ENCODE data around the gene ZKSCAN7. TPM values are rescaled to one million over a fixed set of nuclear protein-coding genes. Genes with fewer than 3 reads are reported as not detected.
"Not testable (repeated sequence)": the region's sequence is repeated elsewhere in the genome, so short reads cannot be mapped to it uniquely, and the experiment has no call there.

Gene ZKSCAN7
- total and polyA plus RNA-seq, 7 donors, result 0.59 to 2.1 (median 0.99) TPM

DNA sequence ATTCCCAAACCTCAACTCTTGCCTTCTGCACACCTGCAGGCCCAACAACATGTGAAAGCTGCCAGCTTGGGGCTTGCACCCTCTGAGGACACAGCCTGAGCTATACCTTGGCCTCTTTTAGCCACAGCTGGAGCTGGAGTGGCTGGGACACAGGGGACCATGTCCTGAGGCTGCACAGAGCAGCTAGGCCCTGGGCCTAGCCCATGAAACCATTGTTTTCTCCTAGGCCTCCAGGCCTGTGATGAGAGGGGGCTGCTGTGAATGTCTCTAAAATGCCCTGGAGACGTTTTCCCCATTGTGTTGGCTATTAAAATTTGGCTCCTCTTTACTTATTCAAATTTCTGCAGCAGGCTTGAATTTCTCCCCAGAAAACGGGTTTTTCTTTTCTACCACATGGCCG lies 7.2 kb downstream of the ZKSCAN7 start:
- no peak for ATAC-seq
- Histone ChIP-seq H3K36me3 (ENCODE audit: insufficient read depth in 1 of 2, low read depth in 1 of 2) (peaks cover 0 to 9% of the 10 kb centered on the region in 2 donors), H3K27ac (no peak overlapping the region), H3K4me3 (no peak overlapping the region), H3K4me1 (no peaks in the 10 kb centered on the region), H3K27me3 (ENCODE audit: insufficient read depth in 3 of 3, low read length in 2 of 3) (no peaks in the 10 kb centered on the region), H3K9me3 (no peaks in the 10 kb centered on the region)
- TF ChIP-seq, protein P1, sequence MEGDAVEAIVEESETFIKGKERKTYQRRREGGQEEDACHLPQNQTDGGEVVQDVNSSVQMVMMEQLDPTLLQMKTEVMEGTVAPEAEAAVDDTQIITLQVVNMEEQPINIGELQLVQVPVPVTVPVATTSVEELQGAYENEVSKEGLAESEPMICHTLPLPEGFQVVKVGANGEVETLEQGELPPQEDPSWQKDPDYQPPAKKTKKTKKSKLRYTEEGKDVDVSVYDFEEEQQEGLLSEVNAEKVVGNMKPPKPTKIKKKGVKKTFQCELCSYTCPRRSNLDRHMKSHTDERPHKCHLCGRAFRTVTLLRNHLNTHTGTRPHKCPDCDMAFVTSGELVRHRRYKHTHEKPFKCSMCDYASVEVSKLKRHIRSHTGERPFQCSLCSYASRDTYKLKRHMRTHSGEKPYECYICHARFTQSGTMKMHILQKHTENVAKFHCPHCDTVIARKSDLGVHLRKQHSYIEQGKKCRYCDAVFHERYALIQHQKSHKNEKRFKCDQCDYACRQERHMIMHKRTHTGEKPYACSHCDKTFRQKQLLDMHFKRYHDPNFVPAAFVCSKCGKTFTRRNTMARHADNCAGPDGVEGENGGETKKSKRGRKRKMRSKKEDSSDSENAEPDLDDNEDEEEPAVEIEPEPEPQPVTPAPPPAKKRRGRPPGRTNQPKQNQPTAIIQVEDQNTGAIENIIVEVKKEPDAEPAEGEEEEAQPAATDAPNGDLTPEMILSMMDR (IDR thresholded peaks at IDR 0.05), result no peak
- no peak for DNase-seq
- intact Hi-C loops (cut with DNase I), result no loop called here
- 94 to 98% (median 97%) methylated on average over 3 of the region's 3 CpGs for WGBS, 3 donors

DNA sequence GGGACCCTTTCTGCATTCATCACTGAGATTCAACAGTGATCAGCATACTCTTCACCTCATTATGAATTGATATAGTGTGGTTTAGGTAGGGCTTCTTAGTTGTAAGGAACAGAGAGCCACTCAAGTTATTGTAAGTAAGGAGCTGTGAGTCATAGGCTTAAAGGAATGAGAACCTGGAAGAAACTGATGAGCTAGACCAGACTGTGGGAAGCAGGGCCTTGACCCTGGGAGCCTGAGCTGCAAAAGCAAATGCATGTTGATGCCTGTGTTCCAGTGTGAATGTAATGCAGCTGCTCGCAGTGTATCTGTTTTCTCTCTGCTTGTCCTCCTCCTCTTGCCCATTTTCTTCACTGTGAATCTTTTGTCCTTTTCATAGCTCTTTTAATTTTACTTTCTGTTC lies 13.6 kb downstream of the ZKSCAN7 start:
- no peak for DNase-seq
- Histone ChIP-seq H3K4me3 (no peak overlapping the region), H3K9me3 (peaks cover 35% of the 10 kb centered on the region), H3K36me3 (ENCODE audit: insufficient read depth in 1 of 2, low read depth in 1 of 2) (peaks cover 26 to 34% of the 10 kb centered on the region in 2 donors), H3K27me3 (ENCODE audit: insufficient read depth in 3 of 3, low read length in 2 of 3) (no peaks in the 10 kb centered on the region), H3K4me1 (no peaks in the 10 kb centered on the region), H3K27ac (no peak overlapping the region)
- WGBS, 3 donors, result 90 to 100% (median 97%) methylated on average over 1 of the region's 1 CpG
- intact Hi-C loops (cut with DNase I), result no loop called here
- no peak for ATAC-seq
- TF ChIP-seq, protein P1 (IDR thresholded peaks at IDR 0.05), result no peak

DNA sequence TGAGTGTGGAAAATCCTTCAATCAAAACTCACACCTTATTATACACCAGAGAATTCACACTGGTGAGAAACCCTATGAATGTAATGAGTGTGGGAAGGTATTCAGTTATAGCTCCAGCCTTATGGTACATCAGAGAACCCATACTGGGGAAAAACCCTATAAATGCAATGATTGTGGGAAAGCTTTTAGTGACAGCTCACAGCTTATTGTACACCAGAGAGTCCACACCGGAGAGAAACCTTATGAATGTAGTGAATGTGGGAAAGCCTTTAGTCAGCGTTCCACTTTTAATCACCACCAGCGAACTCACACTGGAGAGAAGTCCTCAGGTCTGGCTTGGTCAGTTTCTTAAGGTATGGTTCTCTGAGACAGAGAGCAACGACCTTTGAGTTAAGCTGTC lies 16.0 kb downstream of the ZKSCAN7 start:
- no peak for ATAC-seq
- Histone ChIP-seq H3K4me3 (no peak overlapping the region), H3K4me1 (no peaks in the 10 kb centered on the region), H3K36me3 (ENCODE audit: insufficient read depth in 1 of 2, low read depth in 1 of 2) (peaks cover 26 to 34% of the 10 kb centered on the region in 2 donors), H3K27ac (no peak overlapping the region), H3K9me3 (peaks cover 35% of the 10 kb centered on the region), H3K27me3 (ENCODE audit: insufficient read depth in 3 of 3, low read length in 2 of 3) (no peaks in the 10 kb centered on the region)
- TF ChIP-seq, protein P1 (IDR thresholded peaks at IDR 0.05), result no peak
- 87 to 96% (median 96%) methylated on average over 4 of the region's 4 CpGs for WGBS, 3 donors
- DNase-seq, result no peak
- intact Hi-C loops (cut with DNase I), result no loop called here

DNA sequence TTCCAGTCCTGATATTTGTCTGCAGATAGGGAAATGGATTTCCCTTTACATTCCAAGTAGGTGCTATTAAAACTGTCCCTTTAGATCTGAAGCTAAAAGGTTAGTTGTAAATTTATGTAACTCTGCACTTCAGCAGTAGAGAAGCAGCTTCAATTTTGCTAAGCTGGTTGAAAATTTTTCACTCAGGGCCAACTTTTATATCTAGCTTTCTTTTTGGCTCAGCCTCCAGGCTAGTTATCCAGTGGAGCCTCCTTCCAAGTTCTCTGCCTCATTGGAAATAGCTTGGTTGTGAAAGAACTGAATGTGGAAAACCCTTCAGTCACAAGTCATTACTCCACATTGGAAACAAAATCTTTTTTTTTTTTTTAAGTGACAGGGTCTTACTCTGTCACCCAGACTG lies 21.6 kb downstream of the ZKSCAN7 start:
- Histone ChIP-seq H3K4me3 (no peak overlapping the region), H3K4me1 (no peaks in the 10 kb centered on the region), H3K27me3 (ENCODE audit: insufficient read depth in 3 of 3, low read length in 2 of 3) (no peaks in the 10 kb centered on the region), H3K9me3 (peaks cover 4% of the 10 kb centered on the region), H3K27ac (no peak overlapping the region), H3K36me3 (ENCODE audit: insufficient read depth in 1 of 2, low read depth in 1 of 2) (no peaks in the 10 kb centered on the region)
- intact Hi-C loops (cut with DNase I), result no loop called here
- ATAC-seq (no peak), DNase-seq (no peak)
- TF ChIP-seq, protein P1 (IDR thresholded peaks at IDR 0.05), result no peak

DNA sequence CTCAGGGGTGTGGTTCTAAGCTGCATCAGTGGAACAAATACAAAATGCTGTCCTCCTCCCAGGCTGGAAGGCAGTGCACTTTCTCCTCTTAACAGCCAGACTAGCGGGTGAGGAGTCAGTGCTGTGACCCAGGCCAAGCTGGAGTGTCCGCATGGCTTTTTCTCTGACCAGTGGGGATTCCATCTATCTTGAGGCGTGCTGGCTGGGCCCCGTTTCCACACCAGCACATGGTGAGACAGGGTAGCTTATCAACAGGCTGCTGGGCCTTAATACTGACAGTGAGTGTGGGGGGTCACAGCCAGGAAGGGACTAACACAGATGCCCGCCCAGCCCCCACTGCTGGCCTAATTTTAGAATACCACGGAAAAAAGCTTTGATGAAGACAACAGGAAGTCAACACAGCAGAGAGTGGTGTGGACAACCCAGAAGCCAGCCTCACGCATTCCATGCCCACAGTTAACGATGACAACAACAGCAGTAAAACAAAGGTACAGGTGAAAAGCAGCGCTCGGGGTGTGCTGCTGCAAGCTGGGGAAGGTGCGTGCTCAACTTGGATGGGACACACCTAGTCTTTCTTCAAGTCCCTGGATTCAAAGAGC lies 22.5 kb downstream of the ZKSCAN7 start:
- H3K27ac ChIP-seq; H3K4me3 ChIP-seq; intact Hi-C loops (cut with DNase I); H3K27me3 ChIP-seq (ENCODE audit: insufficient read depth in 3 of 3, low read length in 2 of 3); H3K4me1 ChIP-seq; DNase-seq; ATAC-seq; H3K36me3 ChIP-seq (ENCODE audit: insufficient read depth in 1 of 2, low read depth in 1 of 2); H3K9me3 ChIP-seq: not testable (repeated sequence)
- WGBS, 3 donors, result 86 to 89% (median 88%) methylated on average over 11 of the region's 11 CpGs

DNA sequence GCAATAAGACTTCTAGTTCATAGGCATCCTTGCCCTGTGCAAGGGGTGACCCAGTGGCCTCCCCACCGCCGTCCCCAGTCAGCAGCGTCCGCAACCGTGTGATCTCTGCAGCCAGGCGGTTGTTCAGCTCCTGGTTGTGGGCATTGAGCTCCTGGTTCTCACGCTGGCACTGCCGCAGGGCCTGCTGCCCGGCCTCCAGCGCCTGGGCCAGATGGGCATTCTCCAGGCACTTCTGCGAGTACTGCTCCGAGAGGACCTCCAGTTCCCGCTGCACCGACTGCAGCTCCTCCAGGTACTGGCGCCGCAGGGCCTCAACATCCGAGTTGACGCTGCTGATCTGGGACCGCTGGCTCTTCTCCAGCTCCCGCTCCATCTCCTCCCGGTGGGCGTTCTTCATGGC lies 23.3 kb downstream of the ZKSCAN7 start:
- ATAC-seq; DNase-seq; H3K27me3 ChIP-seq (ENCODE audit: insufficient read depth in 3 of 3, low read length in 2 of 3); H3K4me1 ChIP-seq; H3K9me3 ChIP-seq; H3K27ac ChIP-seq; H3K36me3 ChIP-seq (ENCODE audit: insufficient read depth in 1 of 2, low read depth in 1 of 2); H3K4me3 ChIP-seq; intact Hi-C loops (cut with DNase I): not testable (repeated sequence)
- 97% methylated on average over 22 of the region's 22 CpGs for WGBS, 3 donors

DNA sequence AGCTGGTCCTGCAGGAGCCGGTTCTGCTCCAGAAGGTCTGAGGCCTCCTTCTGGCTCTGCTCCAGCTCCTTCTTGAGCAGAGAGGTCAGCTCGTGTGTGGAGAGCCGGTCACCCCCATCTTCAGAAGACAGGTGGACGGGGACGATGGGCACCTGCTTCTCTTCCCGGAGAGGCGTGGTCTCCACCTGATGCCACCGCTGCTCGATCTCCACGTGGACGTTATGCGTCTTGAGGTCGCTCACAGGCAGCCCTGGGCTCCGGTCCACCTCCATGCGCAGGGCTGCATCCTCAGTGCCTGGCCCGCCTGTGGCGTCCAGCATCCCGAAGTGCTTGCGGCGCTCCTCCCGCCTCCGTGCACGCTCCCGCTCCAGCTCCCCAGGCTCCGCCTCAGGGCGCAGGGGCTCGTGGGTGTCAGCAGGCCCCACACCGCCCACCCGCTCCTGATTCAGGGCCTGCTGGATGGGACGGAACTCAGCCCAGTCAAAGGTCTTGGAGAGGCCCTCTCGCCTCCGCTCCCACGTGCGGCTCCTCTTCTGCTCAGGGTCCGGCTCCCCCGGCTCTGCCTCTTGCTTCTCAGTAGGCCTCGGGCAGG lies 24.0 kb downstream of the ZKSCAN7 start:
- H3K27ac ChIP-seq; ATAC-seq; intact Hi-C loops (cut with DNase I); H3K9me3 ChIP-seq; DNase-seq; H3K36me3 ChIP-seq (ENCODE audit: insufficient read depth in 1 of 2, low read depth in 1 of 2); H3K4me1 ChIP-seq; H3K27me3 ChIP-seq (ENCODE audit: insufficient read depth in 3 of 3, low read length in 2 of 3); H3K4me3 ChIP-seq: not testable (repeated sequence)
- WGBS, 3 donors, result 95 to 96% (median 95%) methylated on average over 34 to 37 of the region's 37 CpGs

DNA sequence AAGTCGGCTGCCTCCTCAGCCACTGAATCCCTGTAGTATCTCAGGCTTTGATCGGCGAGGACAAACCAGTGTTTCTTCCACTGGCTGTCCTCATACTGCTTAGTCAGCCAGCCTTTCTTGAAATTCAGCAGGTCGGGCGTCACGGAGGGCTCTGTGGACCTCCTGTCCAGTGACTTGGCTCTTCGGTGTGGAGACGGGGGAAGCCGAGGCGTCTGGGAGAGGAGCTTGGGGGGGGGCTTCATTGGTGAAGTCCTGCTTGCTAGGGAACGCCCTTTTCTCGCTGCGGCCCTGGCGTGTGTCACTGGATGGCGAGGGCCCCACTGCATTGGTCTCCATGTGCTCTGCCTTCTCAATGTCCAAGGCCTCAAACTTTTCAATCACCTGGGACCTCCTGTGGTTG lies 24.8 kb downstream of the ZKSCAN7 start:
- not testable (repeated sequence) for H3K9me3 ChIP-seq; H3K27ac ChIP-seq; H3K36me3 ChIP-seq (ENCODE audit: insufficient read depth in 1 of 2, low read depth in 1 of 2); DNase-seq; ATAC-seq; H3K4me3 ChIP-seq; H3K27me3 ChIP-seq (ENCODE audit: insufficient read depth in 3 of 3, low read length in 2 of 3); H3K4me1 ChIP-seq
- intact Hi-C loops (cut with DNase I), result loop anchor here in 1 of 2 donors (1.0 kb wide), 1 partner anchor 21 kb away; no protein-coding TSS in a partner anchor
- WGBS, 3 donors, result 96 to 97% (median 97%) methylated on average over 15 of the region's 15 CpGs
